ENCODE data around the gene AOPEP. TPM values are rescaled to one million over a fixed set of nuclear protein-coding genes. Genes with fewer than 3 reads are reported as not detected.

AOPEP gene
- total and polyA plus RNA-seq, 2 of the 13 experiments (the other 11 are each of a cell fraction or from before 2014, with no cell fraction given) = 22.2 to 41.6 TPM

DNA sequence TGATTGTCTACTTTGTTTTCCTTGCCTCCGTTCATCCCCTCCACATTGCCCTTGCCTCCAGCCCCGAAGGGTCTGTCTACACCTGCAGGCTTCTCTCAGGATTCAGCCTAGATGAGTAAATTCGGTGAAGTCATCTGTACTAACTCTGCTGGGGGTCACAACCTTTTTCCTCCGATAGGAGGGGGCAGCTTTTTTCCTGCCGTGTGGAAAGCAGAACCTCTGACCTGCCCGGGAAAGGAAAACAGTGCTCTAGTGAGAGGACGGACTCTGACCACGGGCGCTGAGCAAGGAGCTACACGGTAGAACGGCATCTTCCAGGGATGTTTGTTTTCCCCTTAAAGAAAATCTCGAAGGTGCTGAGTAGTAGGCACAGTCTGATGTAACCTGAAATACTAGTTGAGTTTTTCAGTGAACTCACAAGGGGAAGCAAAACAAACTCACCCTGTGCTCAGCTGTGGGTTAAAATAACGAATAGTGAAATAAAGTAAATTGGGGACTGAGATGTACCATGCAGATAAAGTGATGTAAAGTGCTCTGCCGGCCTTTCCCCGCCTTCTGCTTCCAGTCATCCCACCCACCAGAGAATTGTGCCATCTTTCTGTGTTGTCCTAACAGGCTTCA, 281.8 kb downstream of the AOPEP start (continued):
- TF ChIP-seq ATF4 (CRISPR knock-in tag; IDR thresholded peaks at IDR 0.05) = peak in 1 of 2 experiments; percentile 57; a peak in 1 of 4 replicates
- TF ChIP-seq, protein P1, sequence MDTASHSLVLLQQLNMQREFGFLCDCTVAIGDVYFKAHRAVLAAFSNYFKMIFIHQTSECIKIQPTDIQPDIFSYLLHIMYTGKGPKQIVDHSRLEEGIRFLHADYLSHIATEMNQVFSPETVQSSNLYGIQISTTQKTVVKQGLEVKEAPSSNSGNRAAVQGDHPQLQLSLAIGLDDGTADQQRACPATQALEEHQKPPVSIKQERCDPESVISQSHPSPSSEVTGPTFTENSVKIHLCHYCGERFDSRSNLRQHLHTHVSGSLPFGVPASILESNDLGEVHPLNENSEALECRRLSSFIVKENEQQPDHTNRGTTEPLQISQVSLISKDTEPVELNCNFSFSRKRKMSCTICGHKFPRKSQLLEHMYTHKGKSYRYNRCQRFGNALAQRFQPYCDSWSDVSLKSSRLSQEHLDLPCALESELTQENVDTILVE (CRISPR knock-in tag; IDR thresholded peaks at IDR 0.05) = 0 out of 2 replicates have a peak, but pooled peaks have one; percentile 31
- 0 out of 2 replicates have a peak, but pooled peaks have one; percentile 50 for TF ChIP-seq HHEX (CRISPR knock-in tag; IDR thresholded peaks at IDR 0.05)
- TF ChIP-seq, protein P2, sequence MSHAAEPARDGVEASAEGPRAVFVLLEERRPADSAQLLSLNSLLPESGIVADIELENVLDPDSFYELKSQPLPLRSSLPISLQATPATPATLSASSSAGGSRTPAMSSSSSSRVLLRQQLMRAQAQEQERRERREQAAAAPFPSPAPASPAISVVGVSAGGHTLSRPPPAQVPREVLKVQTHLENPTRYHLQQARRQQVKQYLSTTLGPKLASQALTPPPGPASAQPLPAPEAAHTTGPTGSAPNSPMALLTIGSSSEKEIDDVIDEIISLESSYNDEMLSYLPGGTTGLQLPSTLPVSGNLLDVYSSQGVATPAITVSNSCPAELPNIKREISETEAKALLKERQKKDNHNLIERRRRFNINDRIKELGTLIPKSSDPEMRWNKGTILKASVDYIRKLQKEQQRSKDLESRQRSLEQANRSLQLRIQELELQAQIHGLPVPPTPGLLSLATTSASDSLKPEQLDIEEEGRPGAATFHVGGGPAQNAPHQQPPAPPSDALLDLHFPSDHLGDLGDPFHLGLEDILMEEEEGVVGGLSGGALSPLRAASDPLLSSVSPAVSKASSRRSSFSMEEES (CRISPR knock-in tag; IDR thresholded peaks at IDR 0.05) = peak; percentile 72; the same call in 1 of the 2 replicates
- TF ChIP-seq, protein P3, sequence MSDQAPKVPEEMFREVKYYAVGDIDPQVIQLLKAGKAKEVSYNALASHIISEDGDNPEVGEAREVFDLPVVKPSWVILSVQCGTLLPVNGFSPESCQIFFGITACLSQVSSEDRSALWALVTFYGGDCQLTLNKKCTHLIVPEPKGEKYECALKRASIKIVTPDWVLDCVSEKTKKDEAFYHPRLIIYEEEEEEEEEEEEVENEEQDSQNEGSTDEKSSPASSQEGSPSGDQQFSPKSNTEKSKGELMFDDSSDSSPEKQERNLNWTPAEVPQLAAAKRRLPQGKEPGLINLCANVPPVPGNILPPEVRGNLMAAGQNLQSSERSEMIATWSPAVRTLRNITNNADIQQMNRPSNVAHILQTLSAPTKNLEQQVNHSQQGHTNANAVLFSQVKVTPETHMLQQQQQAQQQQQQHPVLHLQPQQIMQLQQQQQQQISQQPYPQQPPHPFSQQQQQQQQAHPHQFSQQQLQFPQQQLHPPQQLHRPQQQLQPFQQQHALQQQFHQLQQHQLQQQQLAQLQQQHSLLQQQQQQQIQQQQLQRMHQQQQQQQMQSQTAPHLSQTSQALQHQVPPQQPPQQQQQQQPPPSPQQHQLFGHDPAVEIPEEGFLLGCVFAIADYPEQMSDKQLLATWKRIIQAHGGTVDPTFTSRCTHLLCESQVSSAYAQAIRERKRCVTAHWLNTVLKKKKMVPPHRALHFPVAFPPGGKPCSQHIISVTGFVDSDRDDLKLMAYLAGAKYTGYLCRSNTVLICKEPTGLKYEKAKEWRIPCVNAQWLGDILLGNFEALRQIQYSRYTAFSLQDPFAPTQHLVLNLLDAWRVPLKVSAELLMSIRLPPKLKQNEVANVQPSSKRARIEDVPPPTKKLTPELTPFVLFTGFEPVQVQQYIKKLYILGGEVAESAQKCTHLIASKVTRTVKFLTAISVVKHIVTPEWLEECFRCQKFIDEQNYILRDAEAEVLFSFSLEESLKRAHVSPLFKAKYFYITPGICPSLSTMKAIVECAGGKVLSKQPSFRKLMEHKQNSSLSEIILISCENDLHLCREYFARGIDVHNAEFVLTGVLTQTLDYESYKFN (CRISPR knock-in tag; conservative IDR thresholded peaks at IDR 0.05) = peak; percentile 82
- 0 out of 2 replicates have a peak, but pooled peaks have one; percentile 49 for TF ChIP-seq NCOR1 (IDR thresholded peaks at IDR 0.05; ENCODE audit: borderline replicate concordance, low read length)
- TF ChIP-seq PITX1 (CRISPR knock-in tag; IDR thresholded peaks at IDR 0.05) = peak; percentile 37; the same call in 1 of the 2 replicates
- TF ChIP-seq NR2F6 (IDR thresholded peaks at IDR 0.05) = peak; percentile 96
- TF ChIP-seq NR2F6 (CRISPR knock-in tag; IDR thresholded peaks at IDR 0.05) = peak; percentile 97
- TF ChIP-seq CREB1 (IDR thresholded peaks at IDR 0.05) = no peak
- peak; percentile 40; the same call in 1 of the 2 replicates for TF ChIP-seq CREB1 (CRISPR knock-in tag; IDR thresholded peaks at IDR 0.05)
- TF ChIP-seq HMG20B (CRISPR knock-in tag; conservative IDR thresholded peaks at IDR 0.05) = peak; percentile 61; the same call in 1 of the 2 replicates
- TF ChIP-seq PATZ1 (CRISPR knock-in tag; IDR thresholded peaks at IDR 0.05) = peak; percentile 95
- TF ChIP-seq ZSCAN31 (CRISPR knock-in tag; IDR thresholded peaks at IDR 0.05; ENCODE audit: low read depth) = no peak; the same call in 1 of the 2 replicates
- 0 out of 2 replicates have a peak, but pooled peaks have one; percentile 15 for TF ChIP-seq STAT6 (CRISPR knock-in tag; IDR thresholded peaks at IDR 0.05; ENCODE audit: borderline replicate concordance)
